GM19452 (cell line): ENCODE results near the gene NR6A1.

Experiments
- ATAC-seq: cut with Tn5 transposase; IDR thresholded peaks from one replicate; pipeline ENCODE4 v1.9.1; 2021; ENCODE audit not compliant: unreplicated experiment

Gene NR6A1

DNA sequence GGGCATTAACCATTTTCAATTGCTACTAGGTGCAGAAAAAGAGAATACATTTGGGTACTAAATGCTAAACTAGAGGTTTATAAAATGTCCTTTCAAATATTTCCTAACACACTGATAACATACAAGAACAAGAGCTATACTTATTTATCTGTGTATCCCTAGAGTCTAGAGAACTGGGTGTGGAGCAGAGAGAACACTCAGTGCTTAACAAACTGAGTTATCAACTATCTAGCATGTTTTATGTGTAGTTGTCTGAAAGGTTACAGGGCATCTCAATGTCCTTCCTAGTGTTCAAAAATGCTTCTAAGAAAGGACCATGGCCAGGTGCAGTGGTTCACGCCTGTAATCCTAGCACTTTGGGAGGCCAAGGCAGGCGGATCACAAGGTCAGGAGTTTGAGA, 40.3 kb downstream of the NR6A1 start:
- no peak for ATAC-seq

DNA sequence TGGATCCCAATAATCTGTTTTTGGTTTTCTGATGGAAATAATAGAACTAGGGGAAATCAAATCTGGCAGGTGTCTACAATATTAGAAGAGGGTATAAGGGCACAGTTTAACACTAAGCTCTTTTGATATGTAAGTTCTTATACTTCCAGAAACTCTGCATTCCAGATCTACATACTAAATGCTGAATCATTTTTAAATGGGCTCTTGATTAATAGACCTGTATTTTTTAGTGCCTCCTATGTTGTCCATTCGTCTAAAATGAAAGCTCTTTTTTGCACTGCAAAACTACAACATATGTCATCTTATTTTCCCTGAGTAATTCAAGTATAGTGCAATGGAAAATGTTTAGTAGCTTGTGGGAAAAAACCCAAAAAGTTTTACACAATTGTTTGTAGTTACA, 44.2 kb downstream of the NR6A1 start:
- no peak for ATAC-seq

DNA sequence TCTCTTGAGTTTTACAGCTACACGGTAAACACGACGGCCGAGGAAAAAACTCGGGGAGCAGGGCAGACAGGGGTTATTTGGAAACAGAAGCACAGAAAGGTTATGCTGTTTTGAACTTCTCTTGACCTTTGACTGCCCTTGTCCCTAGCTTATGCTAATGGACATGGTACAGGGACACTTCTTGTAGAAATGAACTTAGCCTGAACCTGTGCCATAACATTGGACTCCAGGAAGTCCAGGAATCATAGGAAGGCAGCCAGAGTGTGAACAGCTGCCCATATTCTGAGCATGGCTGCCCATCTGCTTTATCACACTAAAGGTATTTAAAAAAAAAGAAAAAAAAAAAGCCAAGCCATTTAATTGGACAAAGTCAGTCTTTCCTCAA, 46.1 kb downstream of the NR6A1 start:
- no peak for ATAC-seq

DNA sequence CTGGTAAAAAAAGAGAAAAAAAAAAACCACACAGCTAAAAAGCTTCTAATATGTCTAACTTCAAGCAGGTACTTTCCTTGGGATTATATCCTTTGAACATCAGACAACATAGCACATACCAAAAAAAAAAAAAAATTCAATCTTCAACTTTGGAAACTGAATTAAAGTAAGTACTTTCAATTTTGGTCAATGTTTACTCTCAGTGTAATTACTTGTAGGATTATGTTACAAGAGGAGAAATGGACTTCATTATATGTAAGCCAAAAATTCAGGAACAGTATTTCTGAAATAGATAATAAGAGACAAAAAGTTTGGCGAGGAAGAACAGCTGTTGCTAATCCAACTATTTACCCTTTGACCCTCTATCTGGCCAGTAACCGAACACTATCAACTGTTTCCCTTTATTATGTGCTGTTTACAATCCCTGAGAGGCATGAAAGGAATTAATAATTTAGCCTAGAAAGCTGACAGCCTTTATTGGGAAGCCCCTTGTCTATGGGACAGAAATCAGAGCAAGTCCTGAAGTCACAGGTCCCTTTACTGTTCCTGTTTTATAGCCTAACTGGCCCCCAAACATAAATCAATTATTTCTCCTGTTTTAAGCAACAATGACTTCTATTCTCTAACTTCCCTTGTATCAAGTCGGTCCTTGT, 46.6 kb downstream of the NR6A1 start:
- ATAC-seq, result no peak

DNA sequence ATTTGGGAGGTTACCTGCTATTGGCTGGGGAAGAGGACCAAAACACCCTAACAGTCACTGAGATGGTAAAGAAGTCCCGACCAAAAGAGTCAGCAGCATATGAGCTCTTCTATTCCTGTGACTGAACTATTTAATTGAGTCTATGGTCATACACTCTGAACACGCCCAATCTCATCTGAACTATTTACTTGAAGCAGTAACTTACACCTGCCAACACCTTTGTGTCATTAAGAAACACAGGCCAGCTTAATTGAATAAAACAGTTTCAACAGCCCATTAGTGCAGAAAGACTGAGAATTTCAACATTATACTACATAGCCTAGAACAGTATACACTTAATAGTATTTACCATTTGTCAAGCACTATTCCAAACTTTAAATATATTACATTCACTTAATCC, 47.8 kb downstream of the NR6A1 start:
- no peak for ATAC-seq

DNA sequence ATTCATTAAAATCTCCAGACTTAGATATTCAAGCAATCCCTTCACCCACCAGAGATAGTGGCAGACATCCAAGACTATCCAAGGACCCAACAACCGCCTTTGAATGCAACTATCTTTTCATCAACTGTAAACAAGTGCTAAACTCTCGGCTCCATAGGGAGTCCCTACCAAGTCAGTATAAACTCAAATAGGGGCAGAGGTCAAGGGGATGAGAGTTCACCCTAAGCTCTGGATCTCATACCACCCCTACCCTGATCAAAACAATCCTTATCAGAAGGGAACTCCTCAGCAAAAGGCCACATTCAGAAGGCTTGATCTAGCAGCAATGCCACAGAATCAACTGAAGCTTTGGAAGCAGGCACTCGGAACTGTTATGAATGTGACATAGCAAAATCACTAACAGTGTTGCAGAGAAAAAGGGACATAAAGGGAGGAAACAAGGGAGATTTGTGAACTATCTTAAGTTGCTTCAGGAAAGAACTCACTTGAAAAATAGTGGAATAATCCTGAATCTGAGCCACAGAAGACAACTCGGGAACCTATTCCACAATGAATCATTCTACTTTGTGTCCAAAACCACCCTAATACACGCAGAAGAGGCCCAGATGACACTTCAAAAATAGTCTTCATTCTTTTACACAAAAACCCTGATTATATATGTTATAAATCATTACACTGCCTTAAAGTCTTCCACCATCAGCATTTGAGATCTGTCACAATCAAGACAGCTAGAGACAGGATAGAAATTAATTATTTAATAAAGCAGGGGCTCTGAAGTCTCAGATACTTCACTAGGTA, 49.8 kb downstream of the NR6A1 start:
- ATAC-seq, result no peak

DNA sequence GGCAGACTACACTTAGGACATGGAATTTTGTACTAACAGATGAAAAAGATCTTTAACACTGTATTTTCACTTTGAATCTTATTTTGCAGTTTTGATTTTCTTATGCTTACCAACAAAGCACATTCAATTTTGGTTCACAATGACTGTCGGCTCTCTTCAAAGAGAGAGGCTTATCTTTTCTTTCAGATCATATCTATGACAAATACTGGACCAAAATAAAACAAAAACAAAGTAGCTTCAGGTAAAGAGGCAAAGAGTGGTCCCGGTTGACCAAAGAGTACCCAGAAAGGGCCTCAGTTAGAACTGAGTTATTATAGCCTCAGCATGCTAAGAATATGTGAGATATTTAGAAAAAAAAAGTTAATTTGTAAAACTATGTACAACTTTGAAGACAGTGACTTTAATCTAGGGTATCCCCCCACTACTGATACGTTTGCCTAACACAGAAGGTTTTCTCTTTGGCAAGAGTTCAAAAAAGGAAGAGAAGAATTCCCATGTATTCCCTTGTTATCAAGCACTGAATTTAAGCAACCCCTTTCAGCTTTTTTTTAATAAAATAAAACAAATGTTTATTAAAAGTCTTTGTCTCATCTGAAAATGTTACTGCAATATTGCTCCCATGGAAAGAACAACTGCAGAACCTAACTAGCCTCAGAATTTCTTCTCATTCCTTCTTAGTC, 50.5 kb downstream of the NR6A1 start:
- no peak for ATAC-seq

DNA sequence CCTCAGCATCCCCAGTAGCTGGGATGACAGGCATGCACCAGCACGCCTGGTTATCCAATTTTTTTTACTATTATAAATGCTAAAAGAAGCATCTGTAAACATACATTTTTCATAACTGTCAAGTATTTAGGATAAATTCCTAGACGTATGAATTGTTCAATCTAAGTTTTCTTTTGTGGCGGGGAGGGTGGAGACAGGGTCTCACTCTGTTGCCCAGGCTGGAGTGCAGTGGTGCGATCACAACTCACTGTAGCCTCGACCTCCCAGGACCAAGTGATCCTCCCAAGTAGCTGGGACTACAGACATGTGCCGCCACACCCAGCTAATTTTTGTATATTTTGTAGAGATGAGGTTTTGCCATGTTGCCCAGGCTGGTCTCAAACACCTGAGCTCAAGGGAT, 52.2 kb downstream of the NR6A1 start:
- no peak for ATAC-seq

DNA sequence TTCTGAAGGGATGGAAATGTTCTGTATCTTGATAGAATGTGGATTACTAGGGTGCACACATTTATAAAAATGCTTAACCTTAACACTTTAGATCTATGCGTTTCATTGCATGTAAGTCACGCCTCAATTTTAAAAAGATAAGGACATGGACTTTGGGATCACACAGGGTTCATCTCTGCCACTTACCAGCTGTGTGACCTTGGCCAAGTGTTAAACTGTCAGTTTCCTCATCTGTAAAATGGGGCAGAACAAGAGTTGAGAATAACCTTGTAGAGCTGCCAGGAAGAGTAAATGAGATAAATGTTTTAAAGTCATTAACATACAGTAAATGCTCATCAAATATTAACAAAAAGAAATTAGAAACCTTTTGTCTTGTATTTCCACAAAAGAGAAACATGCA, 53.5 kb downstream of the NR6A1 start:
- no peak for ATAC-seq

DNA sequence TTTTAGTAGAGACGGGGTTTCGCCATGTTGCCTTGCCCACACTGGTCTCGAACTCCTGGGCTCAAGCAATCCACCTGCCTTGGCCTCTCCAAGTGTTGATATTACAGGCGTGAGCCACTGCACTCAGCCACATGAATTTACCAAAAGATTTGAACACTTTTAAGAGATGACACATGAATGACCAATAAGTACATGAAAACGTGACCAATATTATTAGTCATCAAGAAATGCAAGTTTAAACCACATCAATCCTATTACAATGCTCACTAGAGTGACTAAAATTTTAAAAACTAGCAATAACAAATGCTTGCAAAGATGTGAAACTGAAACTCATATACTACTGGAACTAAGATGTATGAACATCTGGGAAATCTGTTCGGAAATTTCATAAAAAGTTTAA, 54.3 kb downstream of the NR6A1 start:
- no peak for ATAC-seq

DNA sequence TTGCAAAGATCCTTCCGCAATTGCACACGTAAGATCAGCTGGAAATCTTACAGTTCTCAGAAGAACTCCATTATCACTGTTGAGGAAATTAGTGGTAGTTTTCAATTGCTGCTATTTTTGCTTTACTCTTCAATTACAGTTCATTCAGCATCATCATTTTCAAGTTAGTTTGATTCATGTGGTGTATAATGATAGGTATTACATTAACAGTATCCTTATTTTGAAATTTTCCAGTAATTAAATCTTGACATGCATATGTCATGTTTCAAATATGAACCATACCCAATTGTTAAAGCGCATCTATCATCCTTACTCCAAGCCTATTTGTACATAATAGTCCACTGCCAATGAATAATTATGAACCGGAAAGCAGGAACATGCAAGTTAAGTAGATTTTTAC, 60.3 kb downstream of the NR6A1 start:
- no peak for ATAC-seq

DNA sequence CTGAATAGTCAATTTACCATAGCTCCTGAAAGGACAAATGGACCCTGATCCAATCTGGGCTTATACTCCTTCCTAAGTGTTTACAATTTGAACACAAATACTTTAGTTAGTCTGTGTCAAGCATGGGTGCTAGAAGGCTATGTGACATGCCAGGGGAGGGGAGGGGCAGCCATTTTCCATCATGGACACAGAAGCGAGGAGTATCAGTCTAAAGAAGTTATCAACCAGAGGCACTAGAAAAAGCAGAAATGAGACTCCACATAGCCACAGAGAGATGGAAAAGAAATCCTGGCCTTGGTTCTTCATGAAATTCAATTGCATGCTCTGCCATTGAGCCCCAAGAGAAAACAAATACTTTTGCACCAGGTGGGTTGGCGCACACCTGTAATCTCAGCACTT, 61.8 kb downstream of the NR6A1 start:
- ATAC-seq, result no peak

DNA sequence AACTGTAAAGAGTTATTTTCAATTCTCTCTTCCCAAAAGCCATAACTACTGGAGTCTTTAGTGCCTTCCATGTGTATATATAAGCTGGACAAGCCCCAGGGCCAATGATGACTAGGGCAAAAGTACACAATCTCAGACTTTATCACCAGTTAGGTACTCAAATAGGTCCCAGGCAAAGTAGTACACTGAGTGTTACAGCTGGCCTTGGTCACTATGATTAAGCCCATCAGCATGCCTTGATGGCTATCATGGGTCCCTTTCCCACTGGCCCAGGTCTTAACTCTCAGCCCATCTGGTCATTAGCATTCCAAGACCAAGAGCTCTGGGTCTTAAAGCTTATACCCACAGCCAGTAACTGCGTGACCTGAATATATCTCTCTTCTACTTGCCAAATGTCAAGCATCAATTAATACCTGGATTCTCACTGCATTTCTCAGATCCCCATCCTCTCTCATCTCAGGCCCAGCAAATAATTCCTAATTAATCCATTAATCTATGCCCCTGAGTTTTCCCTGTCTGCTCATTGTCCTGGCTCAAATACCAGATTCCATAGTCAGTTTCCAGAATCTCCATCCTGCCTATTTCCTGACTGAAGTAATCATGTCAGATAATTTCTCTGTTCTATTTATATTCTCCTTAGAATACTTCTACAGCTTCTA, 62.3 kb downstream of the NR6A1 start:
- no peak for ATAC-seq

DNA sequence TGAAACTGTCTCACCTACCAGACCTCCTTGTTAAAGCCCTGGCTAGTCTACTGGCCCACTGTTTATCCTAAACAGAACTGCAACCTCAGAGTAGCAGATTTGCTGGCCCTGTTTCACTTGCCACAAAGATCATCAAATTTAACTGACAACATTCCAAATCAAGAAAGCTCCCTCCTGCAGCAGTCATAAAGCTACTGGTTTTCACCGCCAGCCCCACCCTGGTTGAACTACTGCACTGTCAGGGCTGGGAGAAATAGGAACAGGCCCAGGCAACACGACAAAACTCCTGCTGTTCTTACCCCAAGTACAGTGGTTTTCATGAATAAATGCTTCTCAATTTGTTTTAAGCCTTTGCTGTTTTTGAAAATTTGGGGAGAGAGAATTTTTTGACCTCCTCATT, 63.0 kb downstream of the NR6A1 start:
- no peak for ATAC-seq

DNA sequence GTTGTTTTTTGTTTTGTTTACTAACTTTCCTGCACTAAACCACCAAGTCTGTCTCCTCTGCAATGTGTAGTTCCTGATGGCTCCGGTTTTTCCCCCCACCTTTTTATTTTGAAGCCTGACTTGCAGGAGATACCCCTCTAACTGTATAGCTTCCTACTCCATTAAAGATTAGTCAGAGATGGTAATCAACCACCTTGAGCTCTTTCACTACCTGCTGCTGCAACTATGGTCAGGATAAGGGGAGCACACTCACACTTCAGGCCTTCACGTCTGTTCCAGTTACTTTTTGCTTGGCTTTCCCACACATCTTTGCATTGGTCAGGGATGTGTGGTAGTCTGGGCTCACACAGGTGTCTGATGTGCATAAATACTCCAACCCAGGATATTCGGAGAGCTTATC, 63.4 kb downstream of the NR6A1 start:
- ATAC-seq, result no peak

DNA sequence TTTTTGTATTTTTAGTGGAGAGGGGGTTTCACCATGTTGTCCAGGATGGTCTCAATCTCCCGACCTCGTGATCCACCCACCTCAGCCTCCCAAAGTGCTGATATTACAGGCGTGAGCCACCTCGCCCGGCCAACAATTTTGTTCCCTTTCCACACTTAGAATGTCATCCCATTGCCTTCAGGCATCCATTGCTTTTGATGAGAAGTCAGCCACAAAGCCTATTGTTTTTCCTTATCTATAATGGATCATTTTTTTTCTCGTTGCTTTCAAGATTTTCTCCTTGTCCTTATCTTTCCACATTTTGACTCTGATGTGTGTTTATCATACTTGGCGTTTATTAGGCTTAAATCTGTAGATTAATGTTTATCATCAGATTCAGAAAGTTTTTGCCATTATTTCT, 64.4 kb downstream of the NR6A1 start:
- ATAC-seq, result no peak

DNA sequence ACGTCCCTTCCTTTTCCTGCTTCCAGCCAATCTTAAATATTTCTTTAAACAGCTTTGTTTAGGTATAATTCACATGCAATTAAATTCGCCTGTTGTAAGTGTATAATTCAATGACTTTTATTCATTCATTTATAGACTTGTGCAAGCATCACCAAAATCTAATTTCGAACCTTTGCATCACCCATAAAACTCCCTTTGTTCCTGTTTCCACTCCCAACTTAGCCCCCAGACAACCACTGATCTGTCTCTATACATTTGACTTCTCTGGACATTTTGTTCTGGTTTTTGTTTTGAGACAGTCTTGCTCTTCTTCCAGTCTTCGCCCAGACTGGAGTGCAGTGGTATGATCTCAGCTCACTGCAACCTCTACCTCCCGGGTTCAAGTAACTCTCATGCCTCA, 71.5 kb downstream of the NR6A1 start:
- ATAC-seq, result no peak

DNA sequence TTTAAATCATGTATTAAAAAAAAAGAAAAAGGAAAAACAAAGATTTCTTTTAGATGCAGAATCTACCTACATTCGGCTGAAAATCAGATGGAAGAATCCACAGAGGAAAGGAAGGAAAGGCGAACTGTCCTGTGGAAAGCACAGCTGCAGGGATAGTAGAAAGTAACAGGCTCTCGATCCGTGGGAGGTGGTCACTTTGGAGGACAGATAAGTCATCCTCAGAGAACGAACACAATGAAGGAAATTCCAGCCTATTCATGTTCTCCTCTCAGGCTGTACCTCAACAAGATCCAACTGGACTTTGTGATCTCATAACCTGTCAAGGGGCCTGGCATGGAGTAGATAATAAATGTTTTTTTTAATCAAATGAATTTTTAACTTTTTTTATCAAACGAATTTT, 72.8 kb downstream of the NR6A1 start:
- no peak for ATAC-seq

DNA sequence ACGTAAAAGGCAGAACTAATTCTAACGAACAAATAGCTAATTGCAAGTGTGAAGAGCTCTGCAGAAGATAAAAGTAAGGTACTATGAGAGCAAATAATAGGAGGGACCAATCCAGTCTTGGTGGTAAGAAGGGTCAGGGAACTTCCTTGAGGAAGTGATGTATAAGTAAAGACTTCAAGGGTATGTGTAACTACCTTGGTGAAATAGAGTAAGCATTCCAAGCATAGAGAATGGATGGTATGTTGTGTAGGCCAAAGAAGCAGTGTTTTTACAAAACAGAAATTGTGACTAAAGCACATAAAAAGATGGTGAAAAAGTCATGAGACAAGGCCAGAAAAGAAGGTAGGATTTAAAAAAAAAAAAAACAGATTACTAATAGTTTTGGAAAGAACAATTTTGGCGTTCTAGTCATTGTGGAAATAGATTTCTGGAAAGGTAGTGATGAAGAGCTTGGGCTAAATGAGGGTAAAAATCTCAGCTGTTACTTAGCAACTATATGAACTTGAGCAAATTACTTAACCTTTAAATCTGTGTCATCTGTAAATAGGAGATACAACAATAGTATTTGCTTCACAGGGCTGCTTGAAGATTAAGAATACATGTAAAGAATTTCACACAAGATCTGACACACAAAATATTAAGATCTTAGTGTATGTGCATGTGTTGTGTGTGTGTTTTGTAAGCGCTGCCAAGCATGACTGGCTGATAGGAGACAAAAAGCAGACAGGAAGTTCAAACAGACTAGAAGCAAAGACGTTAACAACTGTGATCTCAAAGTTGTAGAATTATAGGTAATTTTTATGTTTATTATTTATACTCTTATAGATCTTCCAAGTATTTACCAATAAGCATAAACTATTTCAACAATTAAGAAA, 73.5 kb downstream of the NR6A1 start:
- ATAC-seq, result no peak

DNA sequence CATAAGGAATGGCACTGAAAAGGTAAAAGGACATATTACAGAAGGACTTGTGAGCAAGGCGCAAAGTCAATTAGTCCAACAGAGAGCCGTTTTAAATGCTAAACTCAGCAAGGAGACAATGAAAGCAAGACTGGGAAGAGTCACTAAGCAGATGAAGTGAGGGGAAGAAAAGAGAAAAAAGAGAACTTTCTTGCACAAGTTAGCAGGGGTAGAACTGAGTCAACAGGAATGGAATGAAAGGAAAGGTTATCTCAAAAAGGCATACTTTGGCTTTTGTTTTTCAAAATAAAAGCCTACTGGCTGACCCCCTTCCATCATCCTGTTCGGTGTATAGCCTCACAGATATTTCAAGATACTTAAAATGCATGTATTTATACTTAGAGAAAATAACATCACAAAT, 75.0 kb downstream of the NR6A1 start:
- no peak for ATAC-seq
